ENCODE measurements around the gene KHSRP. TPM values are rescaled to one million over a fixed set of nuclear protein-coding genes. Genes with fewer than 3 reads are reported as not detected.

KHSRP gene
- total RNA-seq, 4 donors from 2014 or later = 116 to 143 (median 131) TPM

- WGBS, 2 donors = 70 to 73% methylated on average over 42 of the region's 42 CpGs
- no peak overlapping the region for H3K4me3 ChIP-seq (ENCODE audit: low read depth, poor library complexity, severe bottlenecking)
- intact Hi-C loops (cut with DNase I; ENCODE audit: low total_unique reads) = no loop called here
- TF ChIP-seq CTCF (IDR thresholded peaks at IDR 0.05) (no peak), POLR2A (IDR thresholded peaks at IDR 0.05) (no peak)
- no peak for DNase-seq (ENCODE audit: low spot score in 2 of 2)
Observed at GRCh38 chr19:6413721-6414643, 10.6 kb downstream of the KHSRP start.

- TF ChIP-seq CTCF (IDR thresholded peaks at IDR 0.05) (no peak), POLR2A (IDR thresholded peaks at IDR 0.05) (no peak)
- H3K4me3 ChIP-seq (ENCODE audit: low read depth, poor library complexity, severe bottlenecking) = no peak overlapping the region
- 56 to 61% methylated on average over 10 of the region's 10 CpGs for WGBS, 2 donors
- intact Hi-C loops (cut with DNase I; ENCODE audit: low total_unique reads) = no loop called here
- no peak for DNase-seq (ENCODE audit: low spot score in 2 of 2)
Observed at GRCh38 chr19:6413291-6413690, 11.3 kb downstream of the KHSRP start.

- WGBS, 2 donors = 57 to 71% methylated on average over 12 to 14 of the region's 15 CpGs
- intact Hi-C loops (cut with DNase I; ENCODE audit: low total_unique reads) = no loop called here
- no peak for DNase-seq (ENCODE audit: low spot score in 2 of 2)
Observed at GRCh38 chr19:6412447-6413091, 12.0 kb downstream of the KHSRP start.

GRCh38 chr19:6412061-6412446, 12.6 kb downstream of the KHSRP start:
- WGBS, 2 donors = 62 to 75% methylated on average over 12 of the region's 12 CpGs
- DNase-seq (ENCODE audit: low spot score in 2 of 2) = no peak
- H3K4me3 ChIP-seq (ENCODE audit: low read depth, poor library complexity, severe bottlenecking) = no peak overlapping the region
- TF ChIP-seq CTCF (IDR thresholded peaks at IDR 0.05) (no peak), POLR2A (IDR thresholded peaks at IDR 0.05) (no peak)
- intact Hi-C loops (cut with DNase I; ENCODE audit: low total_unique reads) = no loop called here

More at GRCh38 chr19:6412447-6413091, 12.0 kb downstream of the KHSRP start:
- no peak overlapping the region for H3K4me3 ChIP-seq (ENCODE audit: low read depth, poor library complexity, severe bottlenecking)
- no peak for TF ChIP-seq CTCF (IDR thresholded peaks at IDR 0.05)
- no peak for TF ChIP-seq POLR2A (IDR thresholded peaks at IDR 0.05)

- TF ChIP-seq POLR2A (IDR thresholded peaks at IDR 0.05) = no peak
- no peak for TF ChIP-seq CTCF (IDR thresholded peaks at IDR 0.05)
- intact Hi-C loops (cut with DNase I; ENCODE audit: low total_unique reads) = no loop called here
- WGBS, 2 donors = 93 to 97% methylated on average over 6 of the region's 6 CpGs
- no peak overlapping the region for H3K4me3 ChIP-seq (ENCODE audit: low read depth, poor library complexity, severe bottlenecking)
- DNase-seq (ENCODE audit: low spot score in 2 of 2) = no peak
Observed at GRCh38 chr19:6409346-6409745, 15.3 kb downstream of the KHSRP start.

Data from lower leg skin (tissue), 4 donors.